ENCODE measurements around the gene THEMIS.

THEMIS gene

DNA sequence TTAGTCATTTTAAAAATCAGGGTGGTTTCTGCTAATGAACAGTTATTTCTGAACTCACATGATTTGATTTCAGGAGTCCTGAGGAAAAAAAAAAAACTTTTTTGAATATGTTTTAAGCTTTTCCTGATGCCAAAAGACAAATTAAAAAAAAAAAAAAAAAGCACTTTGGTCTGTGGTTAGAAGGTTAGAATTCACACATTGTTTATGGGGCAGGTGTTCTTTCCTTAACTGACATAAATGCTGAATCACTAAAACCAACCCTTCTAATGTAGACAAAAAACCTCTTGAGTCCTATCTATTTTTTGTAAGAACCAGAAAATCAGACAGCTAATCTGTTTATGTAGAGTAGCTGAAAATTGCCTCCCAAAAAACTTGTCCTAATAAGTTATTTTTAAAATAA, 20.4 kb downstream of the THEMIS start:
- no peaks in the 10 kb centered on the region for H3K79me2 ChIP-seq (ENCODE audit: control insufficient read depth, insufficient read depth, low read length)
- H3K23ac ChIP-seq (ENCODE audit: low read length) = no peak overlapping the region
- no peak overlapping the region for H2BK5ac ChIP-seq (ENCODE audit: low read length)
- no peak overlapping the region for H4K8ac ChIP-seq (ENCODE audit: low read depth, low read length)
- H4K5ac ChIP-seq (ENCODE audit: low read length) = no peak overlapping the region
- no peak overlapping the region for H3K4ac ChIP-seq (ENCODE audit: low read depth, low read length)
- no peaks in the 10 kb centered on the region for H3K79me1 ChIP-seq (ENCODE audit: low read length)
- H3K4me3 ChIP-seq (ENCODE audit: low read length) = no peak overlapping the region
- no peak overlapping the region for H2BK120ac ChIP-seq (ENCODE audit: low read depth, low read length)
- no peak overlapping the region for H3K56ac ChIP-seq (ENCODE audit: low read length)
- no peaks in the 10 kb centered on the region for H3K36me3 ChIP-seq (ENCODE audit: control insufficient read depth, insufficient read depth, low read length)
- H3K27me3 ChIP-seq (ENCODE audit: insufficient read depth, low read length, poor library complexity) = no peaks in the 10 kb centered on the region
- H3K9ac ChIP-seq (ENCODE audit: low read length) = no peak overlapping the region
- H2BK15ac ChIP-seq (replicated peaks; ENCODE audit: low read depth) = no peak overlapping the region
- no peak overlapping the region for H3K27ac ChIP-seq (ENCODE audit: low read depth, low read length)
- H3K4me1 ChIP-seq (ENCODE audit: control insufficient read depth, low read depth, low read length) = no peaks in the 10 kb centered on the region
- no peak overlapping the region for H3K18ac ChIP-seq (ENCODE audit: low read length)
- DNase-seq = no peak
- H2AK5ac ChIP-seq (ENCODE audit: low read length) = no peak overlapping the region
- H3K4me2 ChIP-seq (ENCODE audit: low read length) = no peak overlapping the region

DNA sequence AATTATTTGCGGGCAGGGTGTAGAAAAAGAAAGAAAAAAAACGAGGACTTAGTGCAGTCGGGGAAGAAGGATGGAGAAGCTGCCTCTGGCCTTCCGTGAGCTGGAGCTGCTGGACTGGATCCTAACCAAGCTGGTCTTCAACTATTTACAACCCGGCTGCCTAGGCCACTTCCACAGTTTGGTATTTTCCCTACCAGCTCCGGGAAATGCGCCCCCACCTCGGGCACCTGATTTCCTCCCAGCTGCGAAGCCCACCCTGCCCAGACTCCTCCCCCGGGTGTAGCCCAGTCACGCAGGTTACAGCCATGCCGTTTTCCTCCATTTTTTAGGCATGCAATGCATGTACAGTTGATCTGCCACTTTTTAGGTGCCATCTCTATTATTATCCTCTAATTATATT, 21.2 kb downstream of the THEMIS start:
- Histone ChIP-seq H2BK5ac (ENCODE audit: low read length) (no peak overlapping the region), H3K56ac (ENCODE audit: low read length) (no peak overlapping the region), H4K8ac (ENCODE audit: low read depth, low read length) (no peak overlapping the region)

DNA sequence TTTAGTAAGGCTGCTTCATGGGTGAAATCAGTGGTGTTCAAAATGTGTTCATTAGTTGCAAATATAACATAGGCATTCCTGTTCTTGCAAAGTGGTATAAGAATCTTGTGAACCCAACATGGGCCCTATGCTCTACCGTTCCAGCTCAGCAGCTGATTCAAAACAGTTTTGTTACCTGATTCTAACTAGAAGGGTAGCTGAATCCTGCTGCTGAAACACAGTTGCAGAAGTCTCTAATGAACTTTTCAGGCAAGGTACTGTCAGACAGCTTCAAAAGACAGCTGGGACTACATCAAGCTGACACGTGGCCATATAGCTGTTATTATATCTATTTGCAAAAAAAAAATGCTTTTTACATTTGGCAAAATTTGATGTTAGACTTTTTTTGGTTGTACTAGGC, 22.7 kb downstream of the THEMIS start:
- no CpG with 5 or more reads among the region's 2 CpGs for WGBS (ENCODE audit: extremely low coverage, insufficient coverage, low lambda C conversion rate)
- no peak for DNase-seq
- no peak overlapping the region for H2AK5ac ChIP-seq (ENCODE audit: low read length)
- no peaks in the 10 kb centered on the region for H3K27me3 ChIP-seq (ENCODE audit: insufficient read depth, low read length, poor library complexity)
- no peak overlapping the region for H4K8ac ChIP-seq (ENCODE audit: low read depth, low read length)
- no peaks in the 10 kb centered on the region for H3K4me1 ChIP-seq (ENCODE audit: control insufficient read depth, low read depth, low read length)
- H3K79me2 ChIP-seq (ENCODE audit: control insufficient read depth, insufficient read depth, low read length) = no peaks in the 10 kb centered on the region
- H2BK120ac ChIP-seq (ENCODE audit: low read depth, low read length) = no peak overlapping the region
- H3K27ac ChIP-seq (ENCODE audit: low read depth, low read length) = no peak overlapping the region
- no peak overlapping the region for H3K9ac ChIP-seq (ENCODE audit: low read length)
- H3K4ac ChIP-seq (ENCODE audit: low read depth, low read length) = no peak overlapping the region
- H3K23ac ChIP-seq (ENCODE audit: low read length) = no peak overlapping the region
- no peaks in the 10 kb centered on the region for H3K79me1 ChIP-seq (ENCODE audit: low read length)
- no peak overlapping the region for H3K4me2 ChIP-seq (ENCODE audit: low read length)
- H2BK5ac ChIP-seq (ENCODE audit: low read length) = no peak overlapping the region
- no peak overlapping the region for H4K5ac ChIP-seq (ENCODE audit: low read length)
- no peak overlapping the region for H2BK15ac ChIP-seq (replicated peaks; ENCODE audit: low read depth)
- H3K18ac ChIP-seq (ENCODE audit: low read length) = no peak overlapping the region
- H3K36me3 ChIP-seq (ENCODE audit: control insufficient read depth, insufficient read depth, low read length) = no peaks in the 10 kb centered on the region
- H3K56ac ChIP-seq (ENCODE audit: low read length) = no peak overlapping the region
- H3K4me3 ChIP-seq (ENCODE audit: low read length) = no peak overlapping the region

More for the DNA sequence above, 21.2 kb downstream of the THEMIS start:
- H3K23ac ChIP-seq (ENCODE audit: low read length) = no peak overlapping the region
- no peak overlapping the region for H3K4ac ChIP-seq (ENCODE audit: low read depth, low read length)
- H3K4me3 ChIP-seq (ENCODE audit: low read length) = no peak overlapping the region
- H3K27ac ChIP-seq (ENCODE audit: low read depth, low read length) = no peak overlapping the region
- no peak overlapping the region for H2BK120ac ChIP-seq (ENCODE audit: low read depth, low read length)
- H3K4me1 ChIP-seq (ENCODE audit: control insufficient read depth, low read depth, low read length) = no peaks in the 10 kb centered on the region
- no peak overlapping the region for H3K4me2 ChIP-seq (ENCODE audit: low read length)
- H3K79me1 ChIP-seq (ENCODE audit: low read length) = no peaks in the 10 kb centered on the region
- H3K18ac ChIP-seq (ENCODE audit: low read length) = no peak overlapping the region
- no peak overlapping the region for H2BK15ac ChIP-seq (replicated peaks; ENCODE audit: low read depth)
- H2AK5ac ChIP-seq (ENCODE audit: low read length) = no peak overlapping the region
- H3K36me3 ChIP-seq (ENCODE audit: control insufficient read depth, insufficient read depth, low read length) = no peaks in the 10 kb centered on the region
- no peaks in the 10 kb centered on the region for H3K79me2 ChIP-seq (ENCODE audit: control insufficient read depth, insufficient read depth, low read length)
- no peak overlapping the region for H4K5ac ChIP-seq (ENCODE audit: low read length)
- no peaks in the 10 kb centered on the region for H3K27me3 ChIP-seq (ENCODE audit: insufficient read depth, low read length, poor library complexity)
- no peak overlapping the region for H3K9ac ChIP-seq (ENCODE audit: low read length)
- WGBS (ENCODE audit: extremely low coverage, insufficient coverage, low lambda C conversion rate) = no CpG with 5 or more reads among the region's 12 CpGs
- peak; percentile 85 for DNase-seq

- H3K36me3 ChIP-seq (ENCODE audit: control insufficient read depth, insufficient read depth, low read length) = no peaks in the 10 kb centered on the region
- H3K27ac ChIP-seq (ENCODE audit: low read depth, low read length) = no peak overlapping the region
- H3K56ac ChIP-seq (ENCODE audit: low read length) = no peak overlapping the region
- no peaks in the 10 kb centered on the region for H3K79me1 ChIP-seq (ENCODE audit: low read length)
- no peak overlapping the region for H2BK15ac ChIP-seq (replicated peaks; ENCODE audit: low read depth)
- H2BK120ac ChIP-seq (ENCODE audit: low read depth, low read length) = no peak overlapping the region
- H3K4me1 ChIP-seq (ENCODE audit: control insufficient read depth, low read depth, low read length) = no peaks in the 10 kb centered on the region
- H3K27me3 ChIP-seq (ENCODE audit: insufficient read depth, low read length, poor library complexity) = no peaks in the 10 kb centered on the region
- H3K79me2 ChIP-seq (ENCODE audit: control insufficient read depth, insufficient read depth, low read length) = no peaks in the 10 kb centered on the region
- H2BK5ac ChIP-seq (ENCODE audit: low read length) = no peak overlapping the region
- H4K8ac ChIP-seq (ENCODE audit: low read depth, low read length) = no peak overlapping the region
- no CpG with 5 or more reads among the region's 3 CpGs for WGBS (ENCODE audit: extremely low coverage, insufficient coverage, low lambda C conversion rate)
- H2AK5ac ChIP-seq (ENCODE audit: low read length) = no peak overlapping the region
- H3K23ac ChIP-seq (ENCODE audit: low read length) = no peak overlapping the region
- no peak overlapping the region for H3K18ac ChIP-seq (ENCODE audit: low read length)
- no peak overlapping the region for H3K4me3 ChIP-seq (ENCODE audit: low read length)
- H3K4me2 ChIP-seq (ENCODE audit: low read length) = no peak overlapping the region
- no peak overlapping the region for H4K5ac ChIP-seq (ENCODE audit: low read length)
- H3K9ac ChIP-seq (ENCODE audit: low read length) = no peak overlapping the region
- DNase-seq = no peak
- no peak overlapping the region for H3K4ac ChIP-seq (ENCODE audit: low read depth, low read length)
Observed at GRCh38 chr6:127877231-127877630, 23.6 kb downstream of the THEMIS start.

GRCh38 chr6:127869772-127870404, 31.0 kb downstream of the THEMIS start:
- Histone ChIP-seq H2BK120ac (ENCODE audit: low read depth, low read length) (no peak overlapping the region), H2BK5ac (ENCODE audit: low read length) (no peak overlapping the region), H3K4me1 (ENCODE audit: control insufficient read depth, low read depth, low read length) (no peaks in the 10 kb centered on the region), H3K36me3 (ENCODE audit: control insufficient read depth, insufficient read depth, low read length) (no peaks in the 10 kb centered on the region), H3K79me1 (ENCODE audit: low read length) (no peaks in the 10 kb centered on the region), H3K9ac (ENCODE audit: low read length) (no peak overlapping the region), H3K27me3 (ENCODE audit: insufficient read depth, low read length, poor library complexity) (no peaks in the 10 kb centered on the region), H3K23ac (ENCODE audit: low read length) (no peak overlapping the region), H2AK5ac (ENCODE audit: low read length) (no peak overlapping the region), H4K8ac (ENCODE audit: low read depth, low read length) (no peak overlapping the region), H3K4ac (ENCODE audit: low read depth, low read length) (no peak overlapping the region), H3K27ac (ENCODE audit: low read depth, low read length) (no peak overlapping the region), H3K79me2 (ENCODE audit: control insufficient read depth, insufficient read depth, low read length) (no peaks in the 10 kb centered on the region), H4K5ac (ENCODE audit: low read length) (no peak overlapping the region), H3K4me2 (ENCODE audit: low read length) (no peak overlapping the region), H3K18ac (ENCODE audit: low read length) (no peak overlapping the region), H3K4me3 (ENCODE audit: low read length) (no peak overlapping the region), H3K56ac (ENCODE audit: low read length) (no peak overlapping the region), H2BK15ac (replicated peaks; ENCODE audit: low read depth) (no peak overlapping the region)
- WGBS (ENCODE audit: extremely low coverage, insufficient coverage, low lambda C conversion rate) = no CpG with 5 or more reads among the region's 4 CpGs
- DNase-seq = peak; percentile 17

GRCh38 chr6:127869183-127869582, 31.7 kb downstream of the THEMIS start:
- Histone ChIP-seq H4K5ac (ENCODE audit: low read length) (no peak overlapping the region), H3K18ac (ENCODE audit: low read length) (no peak overlapping the region), H3K27me3 (ENCODE audit: insufficient read depth, low read length, poor library complexity) (no peaks in the 10 kb centered on the region), H3K79me1 (ENCODE audit: low read length) (no peaks in the 10 kb centered on the region), H2BK15ac (replicated peaks; ENCODE audit: low read depth) (no peak overlapping the region), H3K4ac (ENCODE audit: low read depth, low read length) (no peak overlapping the region), H2BK120ac (ENCODE audit: low read depth, low read length) (no peak overlapping the region), H2AK5ac (ENCODE audit: low read length) (no peak overlapping the region), H3K4me1 (ENCODE audit: control insufficient read depth, low read depth, low read length) (no peaks in the 10 kb centered on the region), H3K27ac (ENCODE audit: low read depth, low read length) (no peak overlapping the region), H3K79me2 (ENCODE audit: control insufficient read depth, insufficient read depth, low read length) (no peaks in the 10 kb centered on the region), H4K8ac (ENCODE audit: low read depth, low read length) (no peak overlapping the region), H3K4me2 (ENCODE audit: low read length) (no peak overlapping the region), H2BK5ac (ENCODE audit: low read length) (no peak overlapping the region), H3K36me3 (ENCODE audit: control insufficient read depth, insufficient read depth, low read length) (no peaks in the 10 kb centered on the region), H3K23ac (ENCODE audit: low read length) (no peak overlapping the region), H3K4me3 (ENCODE audit: low read length) (no peak overlapping the region), H3K9ac (ENCODE audit: low read length) (no peak overlapping the region), H3K56ac (ENCODE audit: low read length) (no peak overlapping the region)
- no peak for DNase-seq
- WGBS (ENCODE audit: extremely low coverage, insufficient coverage, low lambda C conversion rate) = no CpG with 5 or more reads among the region's 5 CpGs

Data from mesendoderm (in vitro differentiated cells).